Adrenal gland (tissue), 12 donors: ENCODE data around the gene SSH3. TPM values are rescaled to one million over a fixed set of nuclear protein-coding genes. Genes with fewer than 3 reads are reported as not detected.
"Not testable (repeated sequence)": the region's sequence is repeated elsewhere in the genome, so short reads cannot be mapped to it uniquely, and the experiment has no call there.

Source experiments
- DNase-seq, 7 donors: peaks; one replicate each; pipeline ENCODE4 v3.0.0-alpha.2; 2019 to 2020
- H3K27ac ChIP-seq, 5 donors: fragments of 200-600 bp; sonication (generic) in 4 of 5; 1 replicate in 3 of 5; 2 replicates in 2 of 5; pipeline versions ENCODE4 v1.5.1 to v1.8.0; 2016 to 2020; ENCODE audit warnings: mild to moderate bottlenecking in 1 of 5
- H3K27me3 ChIP-seq: fragments of 200-600 bp; 2 replicates; pipeline ENCODE4 v1.8.0; 2021
- H3K36me3 ChIP-seq, 2 donors: fragments of 200-600 bp; replicated peaks in 1 of 2; 1 replicate in 1 of 2; 2 replicates in 1 of 2; pipeline versions ENCODE4 v1.5.1 to v1.8.0; 2018 to 2022
- H3K4me1 ChIP-seq, 2 donors: fragments of 200-600 bp; replicated peaks in 1 of 2; 1 replicate in 1 of 2; 2 replicates in 1 of 2; pipeline versions ENCODE4 v1.5.1 to v1.8.0; 2018 to 2021
- H3K4me3 ChIP-seq, 4 donors: fragments of 200-600 bp; sonication (generic) in 3 of 4; one replicate each; pipeline ENCODE4 v1.5.1; 2016 to 2018
- H3K9me3 ChIP-seq, 3 donors: fragments of 200-600 bp; sonication (generic) in 1 of 3; replicated peaks in 1 of 3; 1 replicate in 2 of 3; 2 replicates in 1 of 3; pipeline versions ENCODE4 v1.5.1 to v1.8.0; 2016 to 2021
- POLR2A ChIP-seq, 2 donors: fragments of 450-650 bp; IDR thresholded peaks; one replicate each; pipeline ENCODE4 v1.6.1; 2017; ENCODE audit warnings: antibody characterized with exemption in 2 of 2, mild to moderate bottlenecking in 2 of 2, moderate library complexity in 1 of 2
- WGBS, 4 donors: extraction: QIAGEN DNeasy Blood & Tissue Kit in 2 of 4; methylation state at CpG; one replicate each; pipeline versions ENCODE4 v1.1.5 to v1.1.7; 2013 to 2017; 5-methylcytosine and 5-hydroxymethylcytosine counted together
- intact Hi-C, 2 donors: fragments of 100-400 bp; cut with DNase I; formaldehyde crosslinking; loops; one replicate each; pipeline versions ENCODE4 v1.14.1 to v1.15.0; 2022 to 2023
- polyA plus RNA-seq, 3 donors: library from polyadenylated mRNA; stranded (reverse); fragments of 200-250 nt in 2 of 3; fragments of 350-450 nt in 1 of 3; fragmentation: Illumina TruSeq in 1 of 3; extraction: RNeasy Lipid Tissue Mini Kit (QIAGEN cat#74804) in 1 of 3; gene quantifications; one replicate each; pipeline ENCODE4 v1.2.3, GENCODE V29; 2013 to 2014
- total RNA-seq, 9 donors: library from RNA; depleted of rRNA in 4 of 9; stranded (reverse); fragments of >200 nt in 4 of 9; fragments of 120-200 nt in 1 of 9; fragmentation: NEBNext Ultra II Directional in 1 of 9; extraction: Animal tissue kit (Norgen Biotek cat#: 25700) in 1 of 9; gene quantifications; one replicate each; pipeline versions ENCODE4 v1.1.0 to v1.2.4, GENCODE V29; 2013 to 2023
- TF ChIP-seq, protein P1 (sequence below), 6 experiments: fragments of 450-650 bp in 4 of 6; fragments of 200-600 bp in 2 of 6; sonication (generic) in 1 of 6; IDR thresholded peaks; 1 replicate in 5 of 6; 2 replicates in 1 of 6; pipeline versions ENCODE4 v1.5.1 to v1.8.0; 2016 to 2021; ENCODE audit warnings: antibody characterized with exemption in 6 of 6, mild to moderate bottlenecking in 2 of 6, moderate library complexity in 1 of 6
- donor health status: healthy with polysubstance abuse.
- donor health status: Bipolar disorder and iron deficiency.
- donor health status: DM: yes; HTN: yes; CAD: no.
- donor health status: DM: no; HTN: no; CAD: no.
- donor health status: DM: no; HTN: no; CAD: no.
- donor health status: DM: yes; HTN: yes; CAD: no.

Gene SSH3
- total and polyA plus RNA-seq, 12 donors, result 4.2 to 35.2 (median 24.6) TPM

DNA sequence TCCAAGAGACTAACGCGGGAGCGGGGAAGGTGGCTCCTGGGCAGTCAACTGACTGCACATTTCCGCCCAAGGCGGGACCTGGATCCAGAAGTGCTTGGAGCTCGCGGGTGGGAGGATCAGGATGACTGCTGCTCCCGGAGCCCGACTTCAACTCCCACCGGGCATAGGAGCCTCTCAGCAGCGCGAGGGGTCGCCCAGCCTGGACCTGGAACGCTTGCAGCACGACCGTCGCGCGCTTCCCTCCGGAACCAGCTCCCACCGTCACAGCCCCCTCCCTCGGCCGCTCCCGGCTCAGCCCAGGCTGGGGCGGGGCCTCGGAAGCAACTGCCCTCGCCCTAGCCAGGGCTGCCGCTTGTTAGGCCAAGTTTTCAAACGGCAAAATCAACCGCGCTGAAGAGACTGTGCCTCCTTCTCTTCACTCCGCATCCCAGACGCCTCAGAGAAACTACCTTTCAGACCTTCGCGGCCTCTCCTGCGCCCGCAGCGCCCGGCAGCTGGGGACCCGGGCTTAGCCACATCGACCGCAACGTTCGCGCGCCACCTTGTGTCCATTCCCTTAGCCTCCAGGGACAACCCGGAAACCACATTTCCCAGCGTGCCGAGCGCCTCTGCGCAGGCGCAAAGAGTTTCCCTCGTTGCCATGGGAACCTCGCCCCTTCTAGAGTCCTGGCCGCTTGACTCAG is 14.0 kb downstream of the SSH3 start:
- TF ChIP-seq POLR2A (IDR thresholded peaks at IDR 0.05), result peak; percentile 34 to 46
- TF ChIP-seq, protein P1, sequence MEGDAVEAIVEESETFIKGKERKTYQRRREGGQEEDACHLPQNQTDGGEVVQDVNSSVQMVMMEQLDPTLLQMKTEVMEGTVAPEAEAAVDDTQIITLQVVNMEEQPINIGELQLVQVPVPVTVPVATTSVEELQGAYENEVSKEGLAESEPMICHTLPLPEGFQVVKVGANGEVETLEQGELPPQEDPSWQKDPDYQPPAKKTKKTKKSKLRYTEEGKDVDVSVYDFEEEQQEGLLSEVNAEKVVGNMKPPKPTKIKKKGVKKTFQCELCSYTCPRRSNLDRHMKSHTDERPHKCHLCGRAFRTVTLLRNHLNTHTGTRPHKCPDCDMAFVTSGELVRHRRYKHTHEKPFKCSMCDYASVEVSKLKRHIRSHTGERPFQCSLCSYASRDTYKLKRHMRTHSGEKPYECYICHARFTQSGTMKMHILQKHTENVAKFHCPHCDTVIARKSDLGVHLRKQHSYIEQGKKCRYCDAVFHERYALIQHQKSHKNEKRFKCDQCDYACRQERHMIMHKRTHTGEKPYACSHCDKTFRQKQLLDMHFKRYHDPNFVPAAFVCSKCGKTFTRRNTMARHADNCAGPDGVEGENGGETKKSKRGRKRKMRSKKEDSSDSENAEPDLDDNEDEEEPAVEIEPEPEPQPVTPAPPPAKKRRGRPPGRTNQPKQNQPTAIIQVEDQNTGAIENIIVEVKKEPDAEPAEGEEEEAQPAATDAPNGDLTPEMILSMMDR (IDR thresholded peaks at IDR 0.05), result peak; percentile 81 to 100 (median 98)
- Histone ChIP-seq H3K4me3 (peak overlapping the region; percentile 26 to 90 (median 60)), H3K27ac (peak overlapping the region; percentile 44 to 94 (median 80)), H3K27me3 (no peaks in the 10 kb centered on the region), H3K9me3 (no peaks in the 10 kb centered on the region), H3K36me3 (no peaks in the 10 kb centered on the region), H3K4me1 (peaks cover 0 to 12% of the 10 kb centered on the region in 2 donors)
- intact Hi-C loops, result loop anchor here (2.0 to 10.0 kb wide), 2 partner anchors 51 to 233 kb away; partner anchors contain the start of gene GRK2 (in 2 of the 2)
- DNase-seq, result peak; percentile 95 to 99 (median 97)
- 0 to 1% (median 0%) methylated on average over 21 to 55 of the region's 55 CpGs for WGBS, 4 donors

- intact Hi-C loops, result loop anchor here (2.0 to 10.0 kb wide), 2 partner anchors 51 to 233 kb away; partner anchors contain the start of gene GRK2 (in 2 of the 2)
- TF ChIP-seq, protein P1 (IDR thresholded peaks at IDR 0.05), result peak in 1 of 6 experiments; percentile 0
- no peak for TF ChIP-seq POLR2A (IDR thresholded peaks at IDR 0.05)
- Histone ChIP-seq H3K27ac (peak overlapping the region in 2 of 5 donors; percentile 80 to 94), H3K9me3 (no peaks in the 10 kb centered on the region), H3K4me1 (peaks cover 0 to 12% of the 10 kb centered on the region in 2 donors), H3K36me3 (no peaks in the 10 kb centered on the region), H3K27me3 (no peaks in the 10 kb centered on the region), H3K4me3 (peak overlapping the region; percentile 26 to 90 (median 60))
- DNase-seq, result no peak
- WGBS, 4 donors, result 1 to 7% (median 1%) methylated on average over 5 to 53 of the region's 53 CpGs
Measured at GRCh38 chr11:67317888-67318555, 14.7 kb downstream of the SSH3 start.

- peak in 1 of 7 donors; percentile 46 for DNase-seq
- 90 to 94% (median 91%) methylated on average over 12 of the region's 12 CpGs for WGBS, 4 donors
- H3K4me1 ChIP-seq, result peaks cover 0 to 12% of the 10 kb centered on the region in 2 donors
- not testable (repeated sequence) for H3K4me3 ChIP-seq, H3K9me3 ChIP-seq, H3K36me3 ChIP-seq, H3K27ac ChIP-seq, H3K27me3 ChIP-seq
- intact Hi-C loops, result loop anchor here in 1 of 2 donors (10.0 kb wide), 1 partner anchor 234 kb away; no protein-coding TSS in a partner anchor
Measured at GRCh38 chr11:67318876-67319275, 15.5 kb downstream of the SSH3 start.

GRCh38 chr11:67320011-67320410 is 16.7 kb downstream of the SSH3 start:
- intact Hi-C loops, result no loop called here
- peaks cover 0 to 12% of the 10 kb centered on the region in 2 donors for H3K4me1 ChIP-seq
- DNase-seq, result no peak
- 90 to 94% (median 90%) methylated on average over 3 of the region's 3 CpGs for WGBS, 4 donors
- no peaks in the 10 kb centered on the region for H3K27me3 ChIP-seq
- no peak overlapping the region for H3K4me3 ChIP-seq
- H3K9me3 ChIP-seq, result no peaks in the 10 kb centered on the region
- no peak overlapping the region for H3K27ac ChIP-seq
- H3K36me3 ChIP-seq, result no peaks in the 10 kb centered on the region
- TF ChIP-seq, protein P1 (IDR thresholded peaks at IDR 0.05), result no peak
- TF ChIP-seq POLR2A (IDR thresholded peaks at IDR 0.05), result no peak
